Measurements from ENCODE around the gene MRPL2. TPM values are rescaled to one million over a fixed set of nuclear protein-coding genes. Genes with fewer than 3 reads are reported as not detected.

The MRPL2 gene
- total and polyA plus RNA-seq, 2 of the 4 experiments (the other 2 are of a cell fraction): 18.1 to 45.9 TPM

GRCh38 chr6:43075670-43076463, 16.6 kb upstream of the MRPL2 start, which contains the start of gene PTK7:
TSS of gene PTK7 (plus strand) at chr6:43076314. CDS start at chr6:43076489, 175 bp downstream.
- Histone ChIP-seq H3K9me3 (ENCODE audit: control insufficient read depth, insufficient read depth, low read length) (no peaks in the 10 kb centered on the region), H3K4me1 (ENCODE audit: control insufficient read depth, insufficient read depth, low read length) (peaks cover 25% of the 10 kb centered on the region), H3K4me2 (ENCODE audit: low read depth, low read length) (peak within 1 kb of the TSS; percentile 95), H3K9me1 (ENCODE audit: insufficient read depth, low read length) (peaks cover 18% of the 10 kb centered on the region), H3K36me3 (ENCODE audit: control insufficient read depth, insufficient read depth, low read length) (peaks cover 6% of the 10 kb centered on the region; the same call in 1 of the 2 replicates), H3K18ac (ENCODE audit: low read depth, low read length) (peak within 1 kb of the TSS; percentile 89), H2BK5ac (ENCODE audit: low read depth, low read length, poor library complexity, severe bottlenecking) (peak within 1 kb of the TSS; percentile 91), H2BK120ac (ENCODE audit: low read depth, low read length) (peak within 1 kb of the TSS; percentile 94), H3K4ac (ENCODE audit: low read depth, low read length) (peak within 1 kb of the TSS; percentile 97), H4K91ac (ENCODE audit: insufficient read depth, low read depth, low read length) (peak within 1 kb of the TSS; percentile 93), H2AK5ac (ENCODE audit: low read depth, low read length) (peak within 1 kb of the TSS; percentile 68), H4K20me1 (ENCODE audit: insufficient read depth, low read length) (peaks cover 22% of the 10 kb centered on the region), H3K23ac (ENCODE audit: low read depth, low read length) (peak within 1 kb of the TSS; percentile 93), H2BK15ac (ENCODE audit: low read depth, low read length) (peak within 1 kb of the TSS; percentile 85; the same call in 2 of the 3 replicates), H2AFZ (replicated peaks; ENCODE audit: low read length, poor library complexity) (peak within 1 kb of the TSS; percentile 93), H2BK20ac (ENCODE audit: low read depth, low read length) (peak within 1 kb of the TSS; percentile 86), H3K4me3 (ENCODE audit: insufficient read depth, low read depth, low read length) (peak within 1 kb of the TSS; percentile 76), H3K27me3 (ENCODE audit: control insufficient read depth, insufficient read depth, low read length) (no peaks in the 10 kb centered on the region), H3K9ac (ENCODE audit: low read depth, low read length) (peak within 1 kb of the TSS; percentile 92), H3K27ac (ENCODE audit: insufficient read depth, low read length) (peak within 1 kb of the TSS; percentile 98), H2AK9ac (replicated peaks; ENCODE audit: low read depth, low read length, poor library complexity) (peak within 1 kb of the TSS; percentile 93), H4K8ac (ENCODE audit: low read depth in 2 of 2, low read length in 2 of 2) (peak within 1 kb of the TSS; percentile 79 to 91), H3K79me1 (ENCODE audit: low read depth in 1 of 2, low read length in 2 of 2) (peaks cover 10 to 47% of the 10 kb centered on the region in 2 experiments), H3K56ac (ENCODE audit: extremely low read depth, insufficient read depth, low read length) (peak within 1 kb of the TSS; percentile 92), H3K14ac (replicated peaks; ENCODE audit: low read depth, low read length) (peak within 1 kb of the TSS; percentile 97), H4K5ac (ENCODE audit: low read depth, low read length) (peak within 1 kb of the TSS; percentile 90)
- intact Hi-C loops (cut with micrococcal nuclease): loop anchor here (1.0 to 2.0 kb wide), 5 partner anchors 15 to 67 kb away; partner anchors contain the start of genes CUL7, KLC4 and MRPL2
- POLR2A ChIA-PET (ENCODE audit: unreplicated experiment): interaction anchor here (0.6 to 1.0 kb wide), 2 partner anchors 67 to 110 kb away, joined by 3 read pairs; no protein-coding TSS in a partner anchor
- in situ Hi-C loops (cut with MboI; ENCODE audit: low sequenced_read_pairs): loop anchor here (5.0 kb wide), 1 partner anchor 51 kb away; no protein-coding TSS in a partner anchor
- ATAC-seq (ENCODE audit: low read depth): peak; percentile 77
- DNase-seq: peak; percentile 54
- no peak for TF ChIP-seq FOS (IDR thresholded peaks at IDR 0.05; ENCODE audit: low read depth, low read length)
- no peak for TF ChIP-seq MXI1 (IDR thresholded peaks at IDR 0.05; ENCODE audit: borderline replicate concordance, low read depth, low read length)
- TF ChIP-seq CTCF (conservative IDR thresholded peaks at IDR 0.05; ENCODE audit: low read depth, low read length): no peak
- no peak for TF ChIP-seq CHD1 (IDR thresholded peaks at IDR 0.05; ENCODE audit: low read depth, low read length)
- TF ChIP-seq NFE2L2 (IDR thresholded peaks at IDR 0.05; ENCODE audit: low read depth, low read length): no peak
- TF ChIP-seq MAZ (IDR thresholded peaks at IDR 0.05; ENCODE audit: borderline replicate concordance, low read depth, low read length): 0 out of 2 replicates have a peak, but pooled peaks have one; percentile 19
- TF ChIP-seq USF2 (IDR thresholded peaks at IDR 0.05; ENCODE audit: low read depth, low read length): no peak
- BruUV-seq (replicated peaks): no TSS peak
- WGBS, 2 experiments (ENCODE audit: extremely low coverage in 2 of 2, insufficient read length in 1 of 2): 0% methylated on average over 17 of the region's 60 CpGs; no CpG with 5 or more reads in 1 of the 2 experiments
- dilution Hi-C loops (cut with HindIII; ENCODE audit: low sequenced_read_pairs, unreplicated experiment): no loop called here
- CTCF ChIA-PET: interaction anchor here (1.5 kb wide), 1 partner anchor 68 kb away, joined by 7 read pairs; no protein-coding TSS in a partner anchor
